A549 (cell line): Measurements from ENCODE around the gene FBXO47. TPM values are rescaled to one million over a fixed set of nuclear protein-coding genes. Genes with fewer than 3 reads are reported as not detected.

Experiments
- ATAC-seq, 2 experiments: fragments of 200-7000 bp in 1 of 2; fragments of >200 bp in 1 of 2; cut with Nextera tagmentation in 1 of 2; cut with Tn5 transposase in 1 of 2; 3 replicates each; pipeline versions ENCODE4 v1.8.0 to v1.9.1; 2018 to 2020; ENCODE audit warnings: mild to moderate bottlenecking in 1 of 2, moderate library complexity in 1 of 2
- CTCF ChIA-PET: fragments of 300-600 bp; sonication (Branson Sonifier 250); formaldehyde crosslinking; extraction: SDS; loops from one replicate; lab custom pipeline; 2021; ENCODE audit warnings: antibody characterized with exemption, inconsistent platforms; lab: Yijun Ruan, JAX
- POLR2A ChIA-PET: fragments of 350-600 bp; formaldehyde crosslinking; extraction: SDS; loops from one replicate; lab custom pipeline; 2021; ENCODE audit warnings: antibody characterized with exemption, inconsistent platforms; lab: Yijun Ruan, JAX
- DNase-seq, 2 experiments: peaks; one replicate each; pipeline versions ENCODE4 v3.0.0 to v3.0.0-alpha.2; 2011 to 2016; ENCODE audit warnings: low read depth in 1 of 2, low spot score in 1 of 2
- FAIRE-seq: peaks from 2 replicates; lab custom pipeline; 2011; peaks lifted over from hg19 to GRCh38; lab: Jason Lieb, UNC
- H3K27ac ChIP-seq, 2 experiments: fragments of >200 bp; sonication (Bioruptor Twin); formaldehyde crosslinking; 3 replicates each; pipeline ENCODE4 v1.5.1; 2016 to 2017
- H3K4me1 ChIP-seq: fragments of >200 bp; sonication (Bioruptor Twin); formaldehyde crosslinking; 3 replicates; pipeline ENCODE4 v1.6.1; 2016
- H3K4me2 ChIP-seq: fragments of >200 bp; sonication (Bioruptor Twin); formaldehyde crosslinking; 3 replicates; pipeline ENCODE4 v1.6.1; 2016
- H3K4me3 ChIP-seq: fragments of >200 bp; sonication (Bioruptor Twin); formaldehyde crosslinking; 3 replicates; pipeline ENCODE4 v1.5.1; 2016
- H3K9me3 ChIP-seq: fragments of >200 bp; sonication (Bioruptor Twin); formaldehyde crosslinking; 3 replicates; pipeline ENCODE4 v1.6.1; 2016
- CBX8 ChIP-seq: fragments of 200-600 bp; sonication (generic); IDR thresholded peaks from 2 replicates; pipeline ENCODE4 v1.6.1; 2016
- CHD2 ChIP-seq: fragments of 150-350 bp; IDR thresholded peaks from 2 replicates; pipeline ENCODE4 v1.6.1; 2014; ENCODE audit warnings: low read length; ENCODE audit not compliant: partially characterized antibody
- EP300 ChIP-seq, 2 experiments: fragments of >200 bp; sonication (Bioruptor Twin); formaldehyde crosslinking; IDR thresholded peaks; 2 replicates in 1 of 2; 3 replicates in 1 of 2; pipeline ENCODE4 v1.6.1; 2016 to 2017
- FOSL2 ChIP-seq, 2 experiments: fragments of 450-650 bp in 1 of 2; fragments of >200 bp in 1 of 2; sonication (Bioruptor Twin) in 1 of 2; formaldehyde crosslinking; IDR thresholded peaks; 2 replicates each; pipeline versions ENCODE4 v1.5.0 to v1.6.1; 2016 to 2020; ENCODE audit warnings: mild to moderate bottlenecking in 1 of 2, moderate library complexity in 1 of 2
- HEYL ChIP-seq: fragments of 250-450 bp; sonication (Bioruptor Pico); IDR thresholded peaks from 2 replicates; pipeline ENCODE4 v1.8.0; 2021; ENCODE audit warnings: mild to moderate bottlenecking, moderate library complexity
- HOXA7 ChIP-seq: fragments of 250-450 bp; sonication (Bioruptor Pico); IDR thresholded peaks from 2 replicates; pipeline ENCODE4 v1.5.0; 2020; ENCODE audit warnings: mild to moderate bottlenecking, moderate library complexity
- HOXB5 ChIP-seq: fragments of 250-450 bp; sonication (Bioruptor Pico); IDR thresholded peaks from 2 replicates; pipeline ENCODE4 v1.5.0; 2020; ENCODE audit warnings: mild to moderate bottlenecking, moderate library complexity
- JUNB ChIP-seq: fragments of >200 bp; sonication (Bioruptor Twin); formaldehyde crosslinking; IDR thresholded peaks from 2 replicates; pipeline ENCODE4 v1.6.1; 2016
- KDM1A ChIP-seq: fragments of 200-600 bp; sonication (generic); IDR thresholded peaks from 2 replicates; pipeline ENCODE4 v1.6.1; 2016; ENCODE audit warnings: low read depth, mild to moderate bottlenecking
- KDM5A ChIP-seq: fragments of 200-600 bp; sonication (generic); IDR thresholded peaks from 2 replicates; pipeline ENCODE4 v1.6.1; 2016; ENCODE audit warnings: antibody characterized with exemption, mild to moderate bottlenecking
- MAFK ChIP-seq: fragments of 450-650 bp; IDR thresholded peaks from 2 replicates; pipeline ENCODE4 v1.6.1; 2014; ENCODE audit not compliant: partially characterized antibody
- MYC ChIP-seq: IDR thresholded peaks from 2 replicates; pipeline ENCODE4 v1.6.1; 2012; ENCODE audit warnings: mild to moderate bottlenecking, inconsistent platforms, low read length, improper control_type of control experiment, borderline replicate concordance
- PHF8 ChIP-seq: fragments of 200-600 bp; sonication (generic); IDR thresholded peaks from 2 replicates; pipeline ENCODE4 v1.6.1; 2016; ENCODE audit warnings: low read depth, mild to moderate bottlenecking, antibody characterized with exemption, moderate library complexity, borderline replicate concordance
- RCOR1 ChIP-seq: fragments of 150-350 bp; IDR thresholded peaks from 2 replicates; pipeline ENCODE4 v1.6.1; 2014; ENCODE audit warnings: antibody characterized with exemption, low read length, low read depth
- RFX5 ChIP-seq: fragments of 450-650 bp; IDR thresholded peaks from 2 replicates; pipeline ENCODE4 v1.7.1; 2014; ENCODE audit warnings: antibody characterized with exemption, mild to moderate bottlenecking, moderate library complexity
- RNF2 ChIP-seq: fragments of 200-600 bp; sonication (generic); IDR thresholded peaks from 2 replicates; pipeline ENCODE4 v1.6.1; 2016; ENCODE audit warnings: low read depth, mild to moderate bottlenecking, antibody characterized with exemption, moderate library complexity, borderline replicate concordance
- SMC3 ChIP-seq: fragments of >200 bp; sonication (Bioruptor Twin); formaldehyde crosslinking; IDR thresholded peaks from 3 replicates; pipeline ENCODE4 v1.6.1; 2018; ENCODE audit warnings: inconsistent platforms
- SREBF2 ChIP-seq: fragments of 450-650 bp; IDR thresholded peaks from 2 replicates; pipeline ENCODE4 v1.6.1; 2014; ENCODE audit warnings: mild to moderate bottlenecking, moderate library complexity
- TP53 ChIP-seq: fragments of 250-450 bp; sonication (Bioruptor Pico); IDR thresholded peaks from 2 replicates; pipeline ENCODE4 v1.5.0; 2021; ENCODE audit warnings: mild to moderate bottlenecking, moderate library complexity
- ZC3H11A ChIP-seq: fragments of 450-650 bp; IDR thresholded peaks from 2 replicates; pipeline ENCODE4 v1.6.1; 2014; ENCODE audit warnings: antibody characterized with exemption, mild to moderate bottlenecking
- ZFP36 ChIP-seq: fragments of 450-650 bp; IDR thresholded peaks from 2 replicates; pipeline ENCODE4 v1.6.1; 2014; ENCODE audit warnings: borderline replicate concordance; ENCODE audit not compliant: partially characterized antibody
- ZSCAN20 ChIP-seq: fragments of 250-450 bp; sonication (Bioruptor Pico); IDR thresholded peaks from 2 replicates; pipeline ENCODE4 v1.8.0; 2022; ENCODE audit warnings: mild to moderate bottlenecking, moderate library complexity
- WGBS: methylation state at CpG from one replicate; pipeline ENCODE4 v1.1.6; 2017; ENCODE audit errors: missing lambda C conversion rate; 5-methylcytosine and 5-hydroxymethylcytosine counted together
- polyA plus RNA-seq, 4 experiments: library from polyadenylated mRNA; depleted of rRNA in 3 of 4; stranded (reverse); fragments of >200 nt; fragmentation: RNase III in 1 of 4; extraction: RNeasy Plus Mini Kit Qiagen cat#74134 plus additional on column Dnase treatment in 1 of 4; gene quantifications; 2 replicates in 3 of 4; 3 replicates in 1 of 4; pipeline ENCODE4 v1.2.3, GENCODE V29; 2011 to 2017
- TF ChIP-seq, protein P1 (sequence below): fragments of 250-450 bp; sonication (Bioruptor Pico); IDR thresholded peaks from 2 replicates; pipeline ENCODE4 v1.5.0; 2021; ENCODE audit warnings: mild to moderate bottlenecking, moderate library complexity, borderline replicate concordance
- TF ChIP-seq, protein P2 (sequence below): fragments of >200 bp; sonication (Bioruptor Twin); formaldehyde crosslinking; IDR thresholded peaks from 2 replicates; pipeline ENCODE4 v1.6.1; 2016
- TF ChIP-seq, protein P3 (sequence below): IDR thresholded peaks from 2 replicates; pipeline ENCODE4 v1.6.1; 2012
- TF ChIP-seq, protein P4 (sequence below): IDR thresholded peaks from 2 replicates; pipeline ENCODE4 v1.6.1; 2012
- TF ChIP-seq, protein P5 (sequence below): fragments of 450-650 bp; IDR thresholded peaks from 2 replicates; pipeline ENCODE4 v1.6.1; 2014; ENCODE audit warnings: antibody characterized with exemption
- TF ChIP-seq, protein P6 (sequence below): fragments of 150-350 bp; IDR thresholded peaks from 2 replicates; pipeline ENCODE4 v1.6.1; 2014; ENCODE audit warnings: low read depth, mild to moderate bottlenecking, low read length
- TF ChIP-seq, protein P7 (sequence below): fragments of 250-450 bp; sonication (Bioruptor Pico); IDR thresholded peaks from 2 replicates; pipeline ENCODE4 v1.5.0; 2020; ENCODE audit warnings: low read depth, mild to moderate bottlenecking, moderate library complexity

FBXO47 gene
- polyA plus RNA-seq, 2 of the 4 experiments (the other 2 are of a cell fraction) = 0.04 TPM; not detected in 1

DNA sequence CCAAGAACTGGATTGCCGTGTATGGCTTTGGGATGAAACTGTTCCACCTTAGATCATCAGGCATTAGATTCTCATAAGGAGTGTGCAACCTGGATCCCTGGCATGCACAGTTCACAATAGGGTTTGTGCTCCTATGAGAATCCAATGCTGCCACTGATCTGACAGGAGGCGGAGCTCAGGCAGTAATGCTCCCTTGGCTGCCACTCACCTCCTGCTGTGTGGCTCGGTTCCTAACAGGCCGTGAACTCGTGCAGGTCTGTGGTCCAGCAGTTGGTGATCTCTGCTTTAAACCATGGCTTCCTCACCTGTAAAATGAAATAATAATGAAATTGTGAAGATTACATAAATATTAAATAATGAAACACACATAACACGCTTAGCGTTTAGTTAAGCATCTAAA is 45.5 kb upstream of the FBXO47 start:
- DNase-seq = no peak
- Histone ChIP-seq H3K4me1 (peaks cover 11% of the 10 kb centered on the region), H3K9me3 (peaks cover 6% of the 10 kb centered on the region; the same call in 2 of the 3 replicates), H3K4me3 (no peak overlapping the region), H3K4me2 (no peak overlapping the region), H3K27ac (no peak overlapping the region)
- WGBS = 80% methylated on average over 7 of the region's 7 CpGs
- ChIA-PET CTCF (interaction anchor here (1.5 to 2.1 kb wide), 3 partner anchors 18 to 30 kb away, joined by 5 to 9 read pairs (median 6); no protein-coding TSS in a partner anchor), POLR2A (no interaction called here)
- no peak for ATAC-seq
- no peak for TF ChIP-seq ZC3H11A
- no peak for TF ChIP-seq HEYL
- no peak for TF ChIP-seq HOXB5 (CRISPR knock-in tag)
- TF ChIP-seq, protein P1, sequence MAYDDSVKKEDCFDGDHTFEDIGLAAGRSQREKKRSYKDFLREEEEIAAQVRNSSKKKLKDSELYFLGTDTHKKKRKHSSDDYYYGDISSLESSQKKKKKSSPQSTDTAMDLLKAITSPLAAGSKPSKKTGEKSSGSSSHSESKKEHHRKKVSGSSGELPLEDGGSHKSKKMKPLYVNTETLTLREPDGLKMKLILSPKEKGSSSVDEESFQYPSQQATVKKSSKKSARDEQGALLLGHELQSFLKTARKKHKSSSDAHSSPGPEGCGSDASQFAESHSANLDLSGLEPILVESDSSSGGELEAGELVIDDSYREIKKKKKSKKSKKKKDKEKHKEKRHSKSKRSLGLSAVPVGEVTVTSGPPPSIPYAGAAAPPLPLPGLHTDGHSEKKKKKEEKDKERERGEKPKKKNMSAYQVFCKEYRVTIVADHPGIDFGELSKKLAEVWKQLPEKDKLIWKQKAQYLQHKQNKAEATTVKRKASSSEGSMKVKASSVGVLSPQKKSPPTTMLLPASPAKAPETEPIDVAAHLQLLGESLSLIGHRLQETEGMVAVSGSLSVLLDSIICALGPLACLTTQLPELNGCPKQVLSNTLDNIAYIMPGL (CRISPR knock-in tag) = no peak
- TF ChIP-seq, protein P2, sequence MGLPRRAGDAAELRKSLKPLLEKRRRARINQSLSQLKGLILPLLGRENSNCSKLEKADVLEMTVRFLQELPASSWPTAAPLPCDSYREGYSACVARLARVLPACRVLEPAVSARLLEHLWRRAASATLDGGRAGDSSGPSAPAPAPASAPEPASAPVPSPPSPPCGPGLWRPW = no peak
- TF ChIP-seq SMC3 = no peak
- TF ChIP-seq ZFP36 = no peak
- TF ChIP-seq, protein P3, sequence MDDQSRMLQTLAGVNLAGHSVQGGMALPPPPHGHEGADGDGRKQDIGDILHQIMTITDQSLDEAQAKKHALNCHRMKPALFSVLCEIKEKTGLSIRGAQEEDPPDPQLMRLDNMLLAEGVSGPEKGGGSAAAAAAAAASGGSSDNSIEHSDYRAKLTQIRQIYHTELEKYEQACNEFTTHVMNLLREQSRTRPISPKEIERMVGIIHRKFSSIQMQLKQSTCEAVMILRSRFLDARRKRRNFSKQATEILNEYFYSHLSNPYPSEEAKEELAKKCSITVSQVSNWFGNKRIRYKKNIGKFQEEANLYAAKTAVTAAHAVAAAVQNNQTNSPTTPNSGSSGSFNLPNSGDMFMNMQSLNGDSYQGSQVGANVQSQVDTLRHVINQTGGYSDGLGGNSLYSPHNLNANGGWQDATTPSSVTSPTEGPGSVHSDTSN = no peak
- TF ChIP-seq KDM1A = no peak
- no peak for TF ChIP-seq FOSL2 (IDR thresholded peaks at IDR 0.05)
- TF ChIP-seq FOSL2 (CRISPR knock-in tag; IDR thresholded peaks at IDR 0.05) = no peak
- TF ChIP-seq, protein P4, sequence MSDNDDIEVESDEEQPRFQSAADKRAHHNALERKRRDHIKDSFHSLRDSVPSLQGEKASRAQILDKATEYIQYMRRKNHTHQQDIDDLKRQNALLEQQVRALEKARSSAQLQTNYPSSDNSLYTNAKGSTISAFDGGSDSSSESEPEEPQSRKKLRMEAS = no peak
- TF ChIP-seq EP300 (IDR thresholded peaks at IDR 0.05) = no peak
- TF ChIP-seq CHD2 = no peak
- TF ChIP-seq KDM5A = no peak
- FAIRE-seq = no peak

DNA sequence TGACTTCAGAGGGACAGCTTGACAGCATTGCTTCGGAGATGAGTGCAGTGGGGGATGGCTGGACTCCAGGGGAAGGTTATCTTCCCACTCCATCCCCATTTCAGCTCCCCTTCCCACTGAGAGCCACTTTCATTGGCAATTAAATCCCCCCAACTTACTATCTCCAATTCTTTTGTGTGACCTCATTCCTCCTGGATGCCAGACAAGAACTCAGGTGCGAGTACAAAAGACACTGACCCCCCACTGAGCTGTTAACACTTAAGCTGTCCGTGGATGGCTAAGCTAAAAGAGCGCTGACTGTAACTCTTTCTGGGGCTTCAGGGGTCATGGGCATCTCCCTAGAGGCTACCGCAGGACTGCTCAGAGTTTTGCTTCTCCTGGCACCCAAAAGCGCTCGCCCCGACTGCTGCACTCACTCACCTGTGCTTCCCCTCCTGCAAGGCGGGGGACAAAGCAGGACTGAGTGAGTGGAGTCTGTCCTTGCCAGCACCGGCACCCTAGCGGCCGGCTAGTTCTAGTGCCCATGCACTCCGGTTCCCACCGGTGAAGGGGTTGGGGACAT is 44.8 kb upstream of the FBXO47 start:
- WGBS = 67% methylated on average over 14 of the region's 14 CpGs
- no peak overlapping the region for H3K27ac ChIP-seq
- peaks cover 11% of the 10 kb centered on the region for H3K4me1 ChIP-seq
- ChIA-PET CTCF (interaction anchor here (0.6 to 2.1 kb wide), 4 partner anchors 19 to 565 kb away, joined by 3 to 9 read pairs (median 6); no protein-coding TSS in a partner anchor), POLR2A (no interaction called here)
- TF ChIP-seq RFX5 = no peak
- TF ChIP-seq, protein P2 = no peak
- no peak for TF ChIP-seq MYC
- TF ChIP-seq SREBF2 = no peak
- TF ChIP-seq ZSCAN20 = no peak
- no peak for TF ChIP-seq PHF8
- TF ChIP-seq RNF2 = no peak
- TF ChIP-seq JUNB = no peak
- TF ChIP-seq HOXA7 = no peak
- TF ChIP-seq, protein P5, sequence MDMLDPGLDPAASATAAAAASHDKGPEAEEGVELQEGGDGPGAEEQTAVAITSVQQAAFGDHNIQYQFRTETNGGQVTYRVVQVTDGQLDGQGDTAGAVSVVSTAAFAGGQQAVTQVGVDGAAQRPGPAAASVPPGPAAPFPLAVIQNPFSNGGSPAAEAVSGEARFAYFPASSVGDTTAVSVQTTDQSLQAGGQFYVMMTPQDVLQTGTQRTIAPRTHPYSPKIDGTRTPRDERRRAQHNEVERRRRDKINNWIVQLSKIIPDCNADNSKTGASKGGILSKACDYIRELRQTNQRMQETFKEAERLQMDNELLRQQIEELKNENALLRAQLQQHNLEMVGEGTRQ = no peak
- TF ChIP-seq, protein P6, sequence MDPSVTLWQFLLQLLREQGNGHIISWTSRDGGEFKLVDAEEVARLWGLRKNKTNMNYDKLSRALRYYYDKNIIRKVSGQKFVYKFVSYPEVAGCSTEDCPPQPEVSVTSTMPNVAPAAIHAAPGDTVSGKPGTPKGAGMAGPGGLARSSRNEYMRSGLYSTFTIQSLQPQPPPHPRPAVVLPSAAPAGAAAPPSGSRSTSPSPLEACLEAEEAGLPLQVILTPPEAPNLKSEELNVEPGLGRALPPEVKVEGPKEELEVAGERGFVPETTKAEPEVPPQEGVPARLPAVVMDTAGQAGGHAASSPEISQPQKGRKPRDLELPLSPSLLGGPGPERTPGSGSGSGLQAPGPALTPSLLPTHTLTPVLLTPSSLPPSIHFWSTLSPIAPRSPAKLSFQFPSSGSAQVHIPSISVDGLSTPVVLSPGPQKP = no peak
- TF ChIP-seq MAFK = no peak
- TF ChIP-seq, protein P7, sequence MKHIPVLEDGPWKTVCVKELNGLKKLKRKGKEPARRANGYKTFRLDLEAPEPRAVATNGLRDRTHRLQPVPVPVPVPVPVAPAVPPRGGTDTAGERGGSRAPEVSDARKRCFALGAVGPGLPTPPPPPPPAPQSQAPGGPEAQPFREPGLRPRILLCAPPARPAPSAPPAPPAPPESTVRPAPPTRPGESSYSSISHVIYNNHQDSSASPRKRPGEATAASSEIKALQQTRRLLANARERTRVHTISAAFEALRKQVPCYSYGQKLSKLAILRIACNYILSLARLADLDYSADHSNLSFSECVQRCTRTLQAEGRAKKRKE (CRISPR knock-in tag) = no peak
- no peak for TF ChIP-seq HEYL
- TF ChIP-seq RCOR1 = no peak
- TF ChIP-seq KDM5A = no peak
- no peak for TF ChIP-seq CBX8
- TF ChIP-seq TP53 (CRISPR knock-in tag) = no peak
- no peak overlapping the region for H3K4me2 ChIP-seq
- no peak overlapping the region for H3K4me3 ChIP-seq
- ATAC-seq (peak; percentile 77 to 80), FAIRE-seq (no peak), DNase-seq (peak in 1 of 2 experiments; percentile 46)
- peaks cover 6% of the 10 kb centered on the region; the same call in 2 of the 3 replicates for H3K9me3 ChIP-seq
